Panc1 (cell line): ENCODE data around the gene CD300LF. TPM values are rescaled to one million over a fixed set of nuclear protein-coding genes. Genes with fewer than 3 reads are reported as not detected.

Experiments
- ATAC-seq: fragments of 200-7000 bp; cut with Tn5 transposase; 2 replicates; pipeline ENCODE4 v1.9.1; 2020; ENCODE audit warnings: mild to moderate bottlenecking, moderate library complexity
- BruUV-seq: library from RNA; stranded (reverse); fragments of 400-500 nt; replicated peaks from 2 replicates; lab custom pipeline; 2021; lab: Mats Ljungman, UMichigan
- CTCF ChIA-PET: fragments of 300-600 bp; sonication (Branson Sonifier 250); formaldehyde crosslinking; loops from one replicate; lab custom pipeline; 2022; ENCODE audit warnings: antibody characterized with exemption; lab: Charles Lee
- POLR2A ChIA-PET: fragments of 300-600 bp; sonication (Branson Sonifier 250); formaldehyde crosslinking; loops from one replicate; lab custom pipeline; 2022; ENCODE audit warnings: antibody characterized with exemption; lab: Charles Lee
- DNase-seq: peaks from one replicate; pipeline ENCODE4 v3.0.0-alpha.2; 2010; ENCODE audit warnings: low read depth, low spot score
- H3K27ac ChIP-seq: 2 replicates; pipeline ENCODE4 v1.5.1; 2011; ENCODE audit warnings: mild to moderate bottlenecking, low read length, inconsistent platforms
- H3K27me3 ChIP-seq: fragments of 200-500 bp; sonication (Bioruptor generic); 2 replicates; pipeline ENCODE4 v1.6.0; 2014; ENCODE audit warnings: low read length, inconsistent platforms; ENCODE audit not compliant: control insufficient read depth, insufficient read depth
- H3K36me3 ChIP-seq: fragments of 200-500 bp; sonication (Bioruptor generic); 2 replicates; pipeline ENCODE4 v1.5.1; 2014; ENCODE audit warnings: inconsistent platforms, mild to moderate bottlenecking, low read length, moderate library complexity; ENCODE audit not compliant: control insufficient read depth, insufficient read depth
- H3K4me1 ChIP-seq: 2 replicates; pipeline ENCODE4 v1.5.1; 2011; ENCODE audit warnings: inconsistent platforms, mild to moderate bottlenecking, low read length, moderate library complexity; ENCODE audit not compliant: control insufficient read depth, insufficient read depth
- H3K4me3 ChIP-seq, 2 experiments: 2 replicates each; pipeline ENCODE4 v1.5.1; 2011 to 2012; ENCODE audit warnings: low read depth in 2 of 2, low read length in 2 of 2, mild to moderate bottlenecking in 2 of 2, inconsistent platforms in 1 of 2, moderate library complexity in 1 of 2
- H3K9me3 ChIP-seq: fragments of 200-500 bp; sonication (Bioruptor generic); 2 replicates; pipeline ENCODE4 v1.5.1; 2014; ENCODE audit warnings: low read depth, mild to moderate bottlenecking, inconsistent platforms, low read length, moderate library complexity; ENCODE audit not compliant: control insufficient read depth, insufficient read depth
- POLR2AphosphoS5 ChIP-seq: IDR thresholded peaks from 2 replicates; pipeline ENCODE4 v1.6.1; 2012; ENCODE audit warnings: mild to moderate bottlenecking, low read depth, low read length, moderate library complexity
- SIN3A ChIP-seq: IDR thresholded peaks from 2 replicates; pipeline ENCODE4 v1.6.1; 2012; ENCODE audit warnings: low read depth, mild to moderate bottlenecking, low read length, moderate library complexity, borderline replicate concordance; ENCODE audit not compliant: insufficient read depth
- TCF7L2 ChIP-seq: IDR thresholded peaks from 2 replicates; pipeline ENCODE4 v1.6.1; 2011; ENCODE audit warnings: mild to moderate bottlenecking, low read depth, low read length, inconsistent platforms
- in situ Hi-C: cut with HindIII; loops from 2 replicates; pipeline ENCODE4 v1.10.0; 2016; ENCODE audit warnings: low sequenced_read_pairs, low pct_unique_long_range_greater_than_20kb
- intact Hi-C: fragments of 100-400 bp; cut with micrococcal nuclease; formaldehyde crosslinking; loops from one replicate; pipeline ENCODE4 v1.10.0; 2022; ENCODE audit not compliant: unreplicated experiment
- total RNA-seq: library from RNA; stranded (reverse); gene quantifications from one replicate; pipeline ENCODE4 v1.2.1, GENCODE V29; 2021; ENCODE audit not compliant: unreplicated experiment
- TF ChIP-seq, protein P1 (sequence below): fragments of 450-650 bp; IDR thresholded peaks from 2 replicates; pipeline ENCODE4 v1.5.1; 2017; ENCODE audit warnings: mild to moderate bottlenecking
- TF ChIP-seq, protein P2 (sequence below), 2 experiments: IDR thresholded peaks; 2 replicates each; pipeline ENCODE4 v1.6.1; 2011 to 2012; ENCODE audit warnings: low read depth in 2 of 2, control low read depth in 1 of 2, low read length in 1 of 2, mild to moderate bottlenecking in 1 of 2, moderate library complexity in 1 of 2; ENCODE audit not compliant: insufficient read depth in 1 of 2

Gene CD300LF
- total RNA-seq, 1 experiment from 2014 or later: not detected

DNA sequence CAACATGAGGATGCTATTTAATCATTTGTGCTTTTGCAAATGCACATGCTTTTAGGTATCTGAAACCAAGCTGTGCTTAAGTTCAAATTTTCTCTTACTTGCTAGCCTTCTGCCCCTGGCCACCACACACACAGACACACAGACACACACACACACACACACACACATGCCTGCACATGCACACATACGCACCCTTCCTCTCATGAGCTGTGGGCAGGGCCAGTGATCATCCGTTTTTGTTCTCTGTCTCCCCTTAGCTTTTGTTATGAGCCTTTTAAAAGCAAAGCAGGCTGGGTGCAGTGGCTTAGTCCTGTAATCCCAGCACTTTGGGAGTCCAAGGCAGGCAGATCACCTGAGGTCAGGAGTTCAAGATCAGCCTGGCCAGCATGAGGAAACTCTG, 34.2 kb downstream of the CD300LF start:
- H3K27me3 ChIP-seq: peaks cover 23% of the 10 kb centered on the region
- BruUV-seq: no TSS peak
- H3K4me3 ChIP-seq: no peak overlapping the region
- no peak for ATAC-seq
- H3K9me3 ChIP-seq: no peaks in the 10 kb centered on the region
- CTCF ChIA-PET: interaction anchor here (0.7 to 1.1 kb wide), 2 partner anchors 21 to 92 kb away, joined by 3 to 5 read pairs; no protein-coding TSS in a partner anchor
- H3K4me1 ChIP-seq: no peaks in the 10 kb centered on the region
- no peak overlapping the region for H3K27ac ChIP-seq
- POLR2A ChIA-PET: no interaction called here
- no peaks in the 10 kb centered on the region for H3K36me3 ChIP-seq
- in situ Hi-C loops: no loop called here
- intact Hi-C loops: no loop called here
- no peak for DNase-seq
- TF ChIP-seq, protein P1, sequence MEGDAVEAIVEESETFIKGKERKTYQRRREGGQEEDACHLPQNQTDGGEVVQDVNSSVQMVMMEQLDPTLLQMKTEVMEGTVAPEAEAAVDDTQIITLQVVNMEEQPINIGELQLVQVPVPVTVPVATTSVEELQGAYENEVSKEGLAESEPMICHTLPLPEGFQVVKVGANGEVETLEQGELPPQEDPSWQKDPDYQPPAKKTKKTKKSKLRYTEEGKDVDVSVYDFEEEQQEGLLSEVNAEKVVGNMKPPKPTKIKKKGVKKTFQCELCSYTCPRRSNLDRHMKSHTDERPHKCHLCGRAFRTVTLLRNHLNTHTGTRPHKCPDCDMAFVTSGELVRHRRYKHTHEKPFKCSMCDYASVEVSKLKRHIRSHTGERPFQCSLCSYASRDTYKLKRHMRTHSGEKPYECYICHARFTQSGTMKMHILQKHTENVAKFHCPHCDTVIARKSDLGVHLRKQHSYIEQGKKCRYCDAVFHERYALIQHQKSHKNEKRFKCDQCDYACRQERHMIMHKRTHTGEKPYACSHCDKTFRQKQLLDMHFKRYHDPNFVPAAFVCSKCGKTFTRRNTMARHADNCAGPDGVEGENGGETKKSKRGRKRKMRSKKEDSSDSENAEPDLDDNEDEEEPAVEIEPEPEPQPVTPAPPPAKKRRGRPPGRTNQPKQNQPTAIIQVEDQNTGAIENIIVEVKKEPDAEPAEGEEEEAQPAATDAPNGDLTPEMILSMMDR: no peak
- TF ChIP-seq, protein P2, sequence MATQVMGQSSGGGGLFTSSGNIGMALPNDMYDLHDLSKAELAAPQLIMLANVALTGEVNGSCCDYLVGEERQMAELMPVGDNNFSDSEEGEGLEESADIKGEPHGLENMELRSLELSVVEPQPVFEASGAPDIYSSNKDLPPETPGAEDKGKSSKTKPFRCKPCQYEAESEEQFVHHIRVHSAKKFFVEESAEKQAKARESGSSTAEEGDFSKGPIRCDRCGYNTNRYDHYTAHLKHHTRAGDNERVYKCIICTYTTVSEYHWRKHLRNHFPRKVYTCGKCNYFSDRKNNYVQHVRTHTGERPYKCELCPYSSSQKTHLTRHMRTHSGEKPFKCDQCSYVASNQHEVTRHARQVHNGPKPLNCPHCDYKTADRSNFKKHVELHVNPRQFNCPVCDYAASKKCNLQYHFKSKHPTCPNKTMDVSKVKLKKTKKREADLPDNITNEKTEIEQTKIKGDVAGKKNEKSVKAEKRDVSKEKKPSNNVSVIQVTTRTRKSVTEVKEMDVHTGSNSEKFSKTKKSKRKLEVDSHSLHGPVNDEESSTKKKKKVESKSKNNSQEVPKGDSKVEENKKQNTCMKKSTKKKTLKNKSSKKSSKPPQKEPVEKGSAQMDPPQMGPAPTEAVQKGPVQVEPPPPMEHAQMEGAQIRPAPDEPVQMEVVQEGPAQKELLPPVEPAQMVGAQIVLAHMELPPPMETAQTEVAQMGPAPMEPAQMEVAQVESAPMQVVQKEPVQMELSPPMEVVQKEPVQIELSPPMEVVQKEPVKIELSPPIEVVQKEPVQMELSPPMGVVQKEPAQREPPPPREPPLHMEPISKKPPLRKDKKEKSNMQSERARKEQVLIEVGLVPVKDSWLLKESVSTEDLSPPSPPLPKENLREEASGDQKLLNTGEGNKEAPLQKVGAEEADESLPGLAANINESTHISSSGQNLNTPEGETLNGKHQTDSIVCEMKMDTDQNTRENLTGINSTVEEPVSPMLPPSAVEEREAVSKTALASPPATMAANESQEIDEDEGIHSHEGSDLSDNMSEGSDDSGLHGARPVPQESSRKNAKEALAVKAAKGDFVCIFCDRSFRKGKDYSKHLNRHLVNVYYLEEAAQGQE (IDR thresholded peaks at IDR 0.05; ENCODE audit: insufficient read depth in 1 of 2, low read depth in 2 of 2, low read length in 1 of 2): no peak
- TF ChIP-seq POLR2AphosphoS5: no peak
- no peak for TF ChIP-seq SIN3A
- no peak for TF ChIP-seq TCF7L2

DNA sequence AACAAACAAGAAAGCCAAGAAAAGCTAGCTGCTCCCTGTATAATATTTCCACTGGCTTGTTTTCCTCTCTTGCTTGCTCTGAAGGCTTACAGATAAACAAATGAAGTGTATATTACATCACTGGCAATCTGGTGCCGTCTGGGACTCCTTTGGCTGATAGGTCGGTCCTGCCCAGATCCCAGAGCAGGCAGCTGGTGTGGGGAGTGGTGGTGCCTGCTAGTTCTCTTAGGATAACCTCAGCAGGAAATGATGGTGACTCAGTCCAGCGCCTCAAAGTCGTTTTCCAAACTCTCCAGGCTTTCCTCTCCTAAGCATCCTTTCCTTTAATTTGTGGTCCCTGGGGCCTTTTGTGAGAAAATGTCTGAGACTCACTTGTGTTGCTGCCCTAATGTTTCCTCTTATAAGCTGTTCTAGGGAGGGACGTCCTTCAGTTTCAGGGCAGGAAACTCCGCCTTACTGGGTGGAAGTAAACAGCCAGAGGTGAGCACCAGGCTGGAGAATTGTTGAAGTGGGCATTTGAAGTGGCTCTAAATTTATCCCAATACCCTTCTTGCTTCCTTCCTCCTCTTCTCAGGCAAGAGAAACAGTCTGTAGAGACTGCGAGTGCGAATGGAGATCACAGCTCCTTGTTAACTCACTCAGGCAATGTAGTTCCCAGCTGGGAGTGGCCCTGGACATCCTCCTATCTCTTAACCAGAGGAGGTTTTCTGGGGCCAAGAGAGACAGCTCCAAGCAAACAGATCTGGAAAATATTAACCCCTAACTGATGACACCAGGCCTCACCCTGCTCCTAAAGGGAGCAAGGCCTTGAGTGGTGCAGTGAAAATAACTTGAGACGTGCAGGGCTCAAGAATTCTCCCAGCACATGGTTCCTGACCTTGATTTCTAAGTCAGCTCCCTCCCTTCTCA, 34.9 kb downstream of the CD300LF start:
- H3K4me3 ChIP-seq: no peak overlapping the region
- intact Hi-C loops (no loop called here), in situ Hi-C loops (no loop called here)
- H3K27ac ChIP-seq: no peak overlapping the region
- H3K36me3 ChIP-seq: no peaks in the 10 kb centered on the region
- no peaks in the 10 kb centered on the region for H3K9me3 ChIP-seq
- no peaks in the 10 kb centered on the region for H3K4me1 ChIP-seq
- BruUV-seq: no TSS peak
- peaks cover 24% of the 10 kb centered on the region for H3K27me3 ChIP-seq
- ATAC-seq: peak; percentile 70; the same call in 1 of the 2 replicates
- no peak for DNase-seq
- ChIA-PET CTCF (interaction anchor here (1.1 kb wide), 1 partner anchor 20 kb away, joined by 3 read pairs; no protein-coding TSS in a partner anchor), POLR2A (no interaction called here)
- TF ChIP-seq, protein P1: no peak
- TF ChIP-seq TCF7L2 (no peak), POLR2AphosphoS5 (no peak), SIN3A (no peak)
- TF ChIP-seq, protein P2 (IDR thresholded peaks at IDR 0.05; ENCODE audit: insufficient read depth in 1 of 2, low read depth in 2 of 2, low read length in 1 of 2): no peak
